ENCODE measurements around the gene CUBN. TPM values are rescaled to one million over a fixed set of nuclear protein-coding genes. Genes with fewer than 3 reads are reported as not detected.
"Not testable (repeated sequence)": the region's sequence is repeated elsewhere in the genome, so short reads cannot be mapped to it uniquely, and the experiment has no call there.

Gene CUBN
- total RNA-seq, 2 experiments from 2014 or later: 0.30 to 0.76 TPM

- no peak overlapping the region for H3K4me3 Mint-ChIP-seq
- no peaks in the 10 kb centered on the region for H3K27me3 Mint-ChIP-seq
- H3K27ac Mint-ChIP-seq: no peak overlapping the region
- no peaks in the 10 kb centered on the region for H3K36me3 Mint-ChIP-seq
- DNase-seq: no peak
- H3K4me1 Mint-ChIP-seq: peaks cover 6% of the 10 kb centered on the region
- H3K9me3 Mint-ChIP-seq: no peaks in the 10 kb centered on the region
Observed at GRCh38 chr10:16828701-16829175, 300.9 kb downstream of the CUBN start.

- no peaks in the 10 kb centered on the region for H3K27me3 Mint-ChIP-seq
- no peak overlapping the region for H3K27ac Mint-ChIP-seq
- no peaks in the 10 kb centered on the region for H3K9me3 Mint-ChIP-seq
- H3K4me3 Mint-ChIP-seq: no peak overlapping the region
- peaks cover 4% of the 10 kb centered on the region for H3K36me3 Mint-ChIP-seq
- peaks cover 6% of the 10 kb centered on the region for H3K4me1 Mint-ChIP-seq
- DNase-seq: peak; percentile 49
Observed at GRCh38 chr10:16828114-16828568, 301.5 kb downstream of the CUBN start.

GRCh38 chr10:16827474-16827873 is 302.1 kb downstream of the CUBN start:
- not testable (repeated sequence) for H3K4me1 Mint-ChIP-seq, H3K27me3 Mint-ChIP-seq, DNase-seq, H3K9me3 Mint-ChIP-seq, H3K27ac Mint-ChIP-seq, H3K4me3 Mint-ChIP-seq, H3K36me3 Mint-ChIP-seq

GRCh38 chr10:16822726-16823360 is 306.8 kb downstream of the CUBN start:
- Mint-ChIP-seq H3K27ac (no peak overlapping the region), H3K36me3 (peaks cover 19% of the 10 kb centered on the region), H3K9me3 (peaks cover 10% of the 10 kb centered on the region), H3K27me3 (no peaks in the 10 kb centered on the region), H3K4me1 (peaks cover 8% of the 10 kb centered on the region), H3K4me3 (no peak overlapping the region)
- no peak for DNase-seq

- no peak overlapping the region for H3K27ac Mint-ChIP-seq
- H3K9me3 Mint-ChIP-seq: peaks cover 10% of the 10 kb centered on the region
- no peak for DNase-seq
- H3K36me3 Mint-ChIP-seq: peaks cover 19% of the 10 kb centered on the region
- peaks cover 6% of the 10 kb centered on the region for H3K4me1 Mint-ChIP-seq
- peaks cover 4% of the 10 kb centered on the region for H3K27me3 Mint-ChIP-seq
- H3K4me3 Mint-ChIP-seq: no peak overlapping the region
Observed at GRCh38 chr10:16822027-16822426, 307.6 kb downstream of the CUBN start.

- H3K27ac Mint-ChIP-seq: no peak overlapping the region
- H3K36me3 Mint-ChIP-seq: peaks cover 22% of the 10 kb centered on the region
- peaks cover 15% of the 10 kb centered on the region for H3K4me1 Mint-ChIP-seq
Observed at GRCh38 chr10:16820421-16820820, 309.2 kb downstream of the CUBN start.

GRCh38 chr10:16820018-16820417 is 309.6 kb downstream of the CUBN start:
- no peak for DNase-seq
- H3K4me3 Mint-ChIP-seq: no peak overlapping the region

More at GRCh38 chr10:16820421-16820820, 309.2 kb downstream of the CUBN start:
- no peak for DNase-seq
- Mint-ChIP-seq H3K27me3 (peaks cover 4% of the 10 kb centered on the region), H3K4me3 (no peak overlapping the region), H3K9me3 (peaks cover 10% of the 10 kb centered on the region)

GRCh38 chr10:16819436-16819835 is 310.2 kb downstream of the CUBN start:
- no peak for DNase-seq
- peaks cover 20% of the 10 kb centered on the region for H3K4me1 Mint-ChIP-seq
- peaks cover 10% of the 10 kb centered on the region for H3K9me3 Mint-ChIP-seq
- no peak overlapping the region for H3K4me3 Mint-ChIP-seq
- no peak overlapping the region for H3K27ac Mint-ChIP-seq
- peaks cover 4% of the 10 kb centered on the region for H3K27me3 Mint-ChIP-seq
- H3K36me3 Mint-ChIP-seq: peaks cover 22% of the 10 kb centered on the region

More at GRCh38 chr10:16820018-16820417, 309.6 kb downstream of the CUBN start:
- Mint-ChIP-seq H3K9me3 (peaks cover 10% of the 10 kb centered on the region), H3K27ac (no peak overlapping the region), H3K36me3 (peaks cover 22% of the 10 kb centered on the region), H3K27me3 (peaks cover 4% of the 10 kb centered on the region), H3K4me1 (peaks cover 18% of the 10 kb centered on the region)

- Mint-ChIP-seq H3K27me3 (peaks cover 4% of the 10 kb centered on the region), H3K9me3 (peaks cover 10% of the 10 kb centered on the region), H3K4me1 (peaks cover 20% of the 10 kb centered on the region), H3K4me3 (no peak overlapping the region), H3K27ac (no peak overlapping the region), H3K36me3 (peaks cover 23% of the 10 kb centered on the region)
- no peak for DNase-seq
Observed at GRCh38 chr10:16819026-16819425, 310.6 kb downstream of the CUBN start.

GRCh38 chr10:16817125-16818019 is 312.2 kb downstream of the CUBN start, which contains the start of gene RSU1:
RSU1 (minus strand) TSS chr10:16817424; CDS start chr10:16817081, 343 bp downstream.
- peak within 1 kb of the TSS; percentile 92 for H3K4me3 Mint-ChIP-seq
- H3K27me3 Mint-ChIP-seq: peaks cover 4% of the 10 kb centered on the region
- peaks cover 8% of the 10 kb centered on the region for H3K9me3 Mint-ChIP-seq
- peaks cover 26% of the 10 kb centered on the region for H3K4me1 Mint-ChIP-seq
- DNase-seq: peak; percentile 99
- peaks cover 22% of the 10 kb centered on the region for H3K36me3 Mint-ChIP-seq
- H3K27ac Mint-ChIP-seq: peak within 1 kb of the TSS; percentile 91

- H3K4me3 Mint-ChIP-seq: peak overlapping the region; percentile 92
- DNase-seq: no peak
- H3K36me3 Mint-ChIP-seq: peaks cover 18% of the 10 kb centered on the region
- peaks cover 2% of the 10 kb centered on the region for H3K9me3 Mint-ChIP-seq
- peaks cover 28% of the 10 kb centered on the region for H3K4me1 Mint-ChIP-seq
- H3K27me3 Mint-ChIP-seq: peaks cover 4% of the 10 kb centered on the region
- peak overlapping the region; percentile 91 for H3K27ac Mint-ChIP-seq
Observed at GRCh38 chr10:16816830-16817124, 312.8 kb downstream of the CUBN start.

GRCh38 chr10:16816171-16816570 is 313.4 kb downstream of the CUBN start:
- H3K36me3 Mint-ChIP-seq: peaks cover 21% of the 10 kb centered on the region
- H3K4me3 Mint-ChIP-seq: peak overlapping the region; percentile 92
- peaks cover 32% of the 10 kb centered on the region for H3K4me1 Mint-ChIP-seq
- peak overlapping the region; percentile 79 for H3K27ac Mint-ChIP-seq
- DNase-seq: no peak
- peaks cover 4% of the 10 kb centered on the region for H3K27me3 Mint-ChIP-seq
- no peaks in the 10 kb centered on the region for H3K9me3 Mint-ChIP-seq

- H3K27me3 Mint-ChIP-seq: peaks cover 4% of the 10 kb centered on the region
- H3K4me1 Mint-ChIP-seq: peaks cover 39% of the 10 kb centered on the region
- peaks cover 21% of the 10 kb centered on the region for H3K36me3 Mint-ChIP-seq
- DNase-seq: no peak
- H3K9me3 Mint-ChIP-seq: no peaks in the 10 kb centered on the region
- no peak overlapping the region for H3K4me3 Mint-ChIP-seq
- no peak overlapping the region for H3K27ac Mint-ChIP-seq
Observed at GRCh38 chr10:16814012-16814411, 315.6 kb downstream of the CUBN start.

GRCh38 chr10:16812676-16813075 is 316.9 kb downstream of the CUBN start:
- Mint-ChIP-seq H3K27ac (no peak overlapping the region), H3K36me3 (peaks cover 21% of the 10 kb centered on the region), H3K27me3 (peaks cover 4% of the 10 kb centered on the region), H3K4me3 (no peak overlapping the region), H3K9me3 (no peaks in the 10 kb centered on the region), H3K4me1 (peaks cover 34% of the 10 kb centered on the region)
- no peak for DNase-seq

- Mint-ChIP-seq H3K27me3 (no peaks in the 10 kb centered on the region), H3K4me3 (no peak overlapping the region), H3K36me3 (peaks cover 26% of the 10 kb centered on the region), H3K4me1 (peaks cover 34% of the 10 kb centered on the region), H3K9me3 (no peaks in the 10 kb centered on the region), H3K27ac (no peak overlapping the region)
- no peak for DNase-seq
Observed at GRCh38 chr10:16811765-16812164, 317.8 kb downstream of the CUBN start.

Measured in activated naive CD8-positive, alpha-beta T cell treated with anti-CD3 and anti-CD28 coated beads for 36 hours (primary cell).